Left kidney (tissue), 2 donors: ENCODE data around the gene RAPGEF1. TPM values are rescaled to one million over a fixed set of nuclear protein-coding genes. Genes with fewer than 3 reads are reported as not detected.

Source experiments
- DNase-seq: peaks from one replicate; pipeline ENCODE4 v3.0.0-alpha.2; 2013
- polyA plus RNA-seq: library from polyadenylated mRNA; unstranded; fragments of 120-200 nt; gene quantifications from one replicate; pipeline ENCODE4 v1.2.1, GENCODE V29; 2013; ENCODE audit not compliant: insufficient read length

Gene RAPGEF1
- polyA plus RNA-seq, 1 donor: 40.2 TPM

- DNase-seq: peak; percentile 54
Observed at GRCh38 chr9:131608493-131609037, 131.3 kb downstream of the RAPGEF1 start.

- no peak for DNase-seq
Observed at GRCh38 chr9:131607591-131607990, 132.3 kb downstream of the RAPGEF1 start.

DNA sequence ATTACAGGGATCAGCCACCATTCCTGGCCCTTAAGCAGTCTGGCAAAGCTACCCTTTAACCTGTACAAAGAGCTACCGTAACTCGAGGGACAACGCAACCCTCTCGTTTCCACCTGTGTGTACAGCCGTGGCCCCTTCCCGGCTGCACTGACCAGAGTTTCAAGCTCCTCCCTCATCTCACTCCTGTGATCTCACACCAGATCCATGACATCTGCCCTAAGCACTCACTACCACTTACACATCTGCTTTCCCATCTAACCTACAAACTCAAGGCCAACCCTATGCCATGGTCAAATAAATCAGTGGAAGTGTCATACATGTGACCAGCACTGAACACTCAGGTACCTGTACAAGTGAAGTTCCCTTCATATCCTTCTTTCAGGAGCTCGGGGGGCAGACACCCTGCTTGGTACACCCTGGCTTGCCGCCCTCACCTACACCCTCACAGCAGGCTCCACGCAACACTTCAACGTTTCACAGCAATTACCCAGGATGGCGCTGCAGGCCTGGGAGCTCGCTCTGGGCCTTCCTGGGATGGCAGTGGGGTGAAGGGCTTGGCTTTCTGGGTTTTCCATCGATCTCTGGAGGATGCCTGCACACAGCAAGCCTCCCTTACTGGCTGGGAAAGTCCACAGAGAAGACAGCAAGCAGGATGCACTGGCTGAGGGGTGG, 132.8 kb downstream of the RAPGEF1 start:
- no peak for DNase-seq

DNA sequence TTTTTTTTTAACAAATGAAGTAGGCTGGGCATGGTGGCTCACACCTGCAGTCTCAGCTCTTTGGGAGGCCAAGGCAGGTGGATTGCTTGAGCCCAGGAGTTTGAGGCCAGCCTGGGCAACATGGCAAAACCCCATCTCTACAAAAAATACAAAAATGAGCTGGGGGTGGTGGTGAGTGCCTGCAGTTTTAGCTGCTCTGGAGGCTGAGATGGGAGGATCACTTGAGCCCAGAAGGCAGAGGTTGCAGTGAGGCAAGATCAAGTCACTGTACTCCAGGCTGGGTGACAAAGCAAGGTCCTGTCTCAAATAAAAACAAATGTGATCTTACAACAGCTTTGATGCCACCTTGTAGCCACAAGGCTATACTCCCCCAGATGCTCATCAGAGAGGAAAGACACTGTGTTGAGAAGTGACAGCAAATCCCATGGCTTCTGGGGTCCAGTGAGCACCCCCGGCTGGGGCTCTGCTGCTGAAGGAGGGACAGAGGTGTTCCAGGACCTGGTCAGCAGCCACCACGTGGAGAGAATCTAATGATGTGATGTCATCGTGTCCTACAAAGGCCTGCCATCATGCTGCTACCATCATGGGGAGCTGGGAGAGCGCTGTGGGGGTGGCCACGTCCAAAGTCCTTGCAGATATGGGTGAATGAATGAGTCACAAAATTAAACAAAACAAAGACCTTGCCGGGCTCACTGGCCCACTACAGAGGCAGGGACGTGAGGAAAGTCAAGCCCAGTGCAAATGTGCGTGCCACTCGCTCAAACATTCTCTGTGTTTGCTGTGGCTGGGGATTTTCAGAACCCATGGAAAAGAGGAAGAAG, 133.9 kb downstream of the RAPGEF1 start:
- no peak for DNase-seq

DNA sequence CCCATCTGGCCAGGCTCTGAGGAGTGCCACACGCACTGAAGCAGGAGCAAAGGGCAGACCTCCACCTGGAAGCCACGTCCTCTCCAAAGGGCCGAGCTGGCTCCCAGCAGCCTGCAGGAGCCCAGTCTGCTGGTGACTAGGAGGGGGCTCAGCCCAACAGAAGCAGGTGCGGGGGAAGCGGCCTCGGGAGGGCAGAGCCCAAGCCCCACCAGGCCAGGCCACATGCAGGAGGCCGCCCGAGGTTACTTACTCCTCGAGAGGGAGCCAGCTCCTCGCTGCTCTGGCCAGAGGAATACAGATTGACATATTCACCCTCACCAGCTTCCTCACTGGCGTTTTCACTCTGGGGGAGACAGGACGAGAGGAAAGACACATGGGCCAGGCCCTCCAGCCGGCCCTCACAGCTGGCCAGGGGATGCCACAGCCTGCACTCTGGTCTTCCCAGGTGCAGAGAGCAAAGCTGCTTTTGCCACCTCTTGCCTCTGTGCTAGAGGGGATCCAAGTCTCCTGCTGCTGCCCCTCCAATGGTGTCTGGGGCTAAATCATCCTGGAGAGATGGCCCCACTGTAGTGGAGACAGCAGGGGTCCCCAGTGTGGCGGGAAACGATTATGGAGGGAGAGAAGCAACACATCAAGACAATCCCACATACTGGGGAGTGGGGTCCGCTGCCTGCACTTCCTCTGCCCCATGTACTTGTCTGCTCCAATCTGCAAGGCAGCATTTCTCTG, 136.0 kb downstream of the RAPGEF1 start:
- no peak for DNase-seq

DNA sequence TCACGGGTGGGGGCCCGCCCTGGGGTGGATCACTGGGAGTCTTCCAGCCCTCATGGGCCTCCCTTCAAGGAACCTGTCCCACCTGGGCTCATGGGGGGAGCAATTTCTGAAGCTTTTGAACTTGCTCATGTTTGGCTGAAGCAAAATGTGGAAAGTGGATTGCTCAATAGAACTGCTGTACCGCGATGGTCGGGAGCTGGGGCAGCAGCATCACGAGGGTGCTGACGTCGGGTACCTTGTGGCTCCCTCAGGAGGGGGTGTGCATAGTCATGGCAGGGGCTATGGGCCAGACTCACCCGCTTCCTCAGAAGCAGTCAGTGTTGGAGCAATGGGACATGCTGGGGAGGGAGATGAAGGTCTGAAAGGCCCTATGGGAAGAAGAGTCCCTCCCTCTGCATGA, 136.7 kb downstream of the RAPGEF1 start:
- DNase-seq: no peak

- no peak for DNase-seq
Observed at GRCh38 chr9:131601683-131602181, 138.1 kb downstream of the RAPGEF1 start.

DNA sequence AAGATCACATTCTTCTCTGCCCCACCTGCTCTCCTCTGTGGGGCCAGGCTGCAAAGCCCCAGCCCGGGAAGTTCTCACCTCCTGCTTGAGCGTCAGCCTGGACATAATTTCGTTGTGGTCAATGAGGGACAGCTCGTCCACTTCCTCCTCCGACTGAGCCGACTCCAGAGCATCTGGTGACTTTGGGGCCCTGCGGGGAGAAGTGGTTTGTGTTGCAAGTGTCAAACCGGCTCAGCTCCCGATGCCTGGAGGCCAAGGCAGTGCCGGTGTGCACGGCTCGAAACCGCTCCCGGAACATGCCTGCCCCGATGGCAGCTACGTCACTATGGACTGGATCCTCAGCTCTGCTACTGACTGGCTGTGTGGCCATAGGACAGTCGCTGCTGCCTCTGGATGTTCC, 141.8 kb downstream of the RAPGEF1 start:
- DNase-seq: no peak

- no peak for DNase-seq
Observed at GRCh38 chr9:131597246-131597645, 142.6 kb downstream of the RAPGEF1 start.

- DNase-seq: no peak
Observed at GRCh38 chr9:131596430-131596743, 143.5 kb downstream of the RAPGEF1 start.

GRCh38 chr9:131595696-131596429, 144.0 kb downstream of the RAPGEF1 start:
- DNase-seq: no peak

GRCh38 chr9:131594906-131595665, 144.8 kb downstream of the RAPGEF1 start:
- no peak for DNase-seq

GRCh38 chr9:131593936-131594665, 145.8 kb downstream of the RAPGEF1 start:
- DNase-seq: no peak

DNA sequence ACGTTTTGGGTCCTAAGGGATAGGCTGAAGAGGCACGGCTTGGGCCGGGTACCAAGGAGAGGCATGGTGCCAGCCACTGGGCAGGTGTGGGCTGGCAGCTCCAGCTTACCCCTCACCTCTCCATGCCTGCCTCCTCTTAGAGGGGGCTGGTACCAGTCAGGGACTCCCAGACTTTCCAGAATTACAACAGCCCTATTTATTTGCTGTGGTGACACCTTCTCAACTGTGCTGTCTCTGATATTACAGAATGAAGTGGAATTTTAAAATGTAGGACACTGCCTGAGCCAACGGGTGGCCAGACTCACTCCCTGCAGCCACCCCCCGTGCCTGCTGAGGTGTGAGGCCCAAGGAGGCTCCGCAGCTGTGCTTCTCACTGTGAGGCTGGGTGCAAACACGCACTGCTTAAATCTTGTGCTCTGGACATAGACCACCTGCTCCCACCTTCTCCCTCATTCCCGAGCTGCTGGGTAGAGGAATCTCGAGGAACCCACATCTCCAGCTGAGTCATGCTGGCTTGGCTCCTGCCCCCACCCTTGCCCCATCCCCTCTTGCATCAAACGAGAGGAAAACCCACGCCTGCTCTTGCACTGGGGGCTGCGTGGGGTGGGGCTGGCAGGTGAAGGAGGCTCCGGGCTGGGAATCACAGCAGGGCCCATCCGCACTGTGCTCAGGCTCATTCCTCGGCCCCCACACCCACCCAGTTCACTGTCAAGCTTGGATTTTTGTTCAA, 146.6 kb downstream of the RAPGEF1 start:
- DNase-seq: no peak

DNA sequence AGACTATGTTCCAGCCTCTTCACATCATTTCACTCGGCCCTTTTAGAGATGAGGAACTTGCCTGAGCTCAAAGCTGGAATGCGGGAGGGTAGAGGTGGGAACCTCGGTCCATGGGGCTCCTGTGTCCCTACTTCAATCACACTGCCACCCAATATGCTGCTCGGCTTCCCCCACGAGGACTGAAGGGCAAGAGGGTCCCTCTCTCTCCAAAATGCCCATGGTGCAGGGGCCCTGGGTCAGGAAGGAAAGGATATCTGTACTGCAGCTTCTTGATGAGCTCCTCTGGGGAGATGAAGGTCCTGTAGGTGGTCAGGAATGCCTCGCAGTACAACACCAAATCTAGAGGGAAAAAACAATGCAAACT, 148.0 kb downstream of the RAPGEF1 start:
- DNase-seq: no peak

- DNase-seq: peak; percentile 56
Observed at GRCh38 chr9:131590907-131591844, 148.7 kb downstream of the RAPGEF1 start.

GRCh38 chr9:131590449-131590848, 149.4 kb downstream of the RAPGEF1 start:
- no peak for DNase-seq

GRCh38 chr9:131589993-131590392, 149.9 kb downstream of the RAPGEF1 start:
- no peak for DNase-seq
